COLO668 (cell line): ENCODE data around the gene PTPN4.
"Not testable (repeated sequence)": the region's sequence is repeated elsewhere in the genome, so short reads cannot be mapped to it uniquely, and the experiment has no call there.

Source experiments
- DNase-seq: peaks from one replicate; lab custom pipeline; 2025; ENCODE audit not compliant: unreplicated experiment; lab: John Stamatoyannopoulos, UW

The PTPN4 gene

GRCh38 chr2:120013597-120014223 lies 254.0 kb downstream of the PTPN4 start:
- peak; percentile 67 for DNase-seq

GRCh38 chr2:120014226-120014980 lies 254.7 kb downstream of the PTPN4 start:
- DNase-seq: no peak

GRCh38 chr2:120016800-120017199 lies 257.1 kb downstream of the PTPN4 start:
- no peak for DNase-seq

- no peak for DNase-seq
Measured at GRCh38 chr2:120017201-120017600, 257.5 kb downstream of the PTPN4 start.

GRCh38 chr2:120018549-120018948 lies 258.8 kb downstream of the PTPN4 start:
- DNase-seq: no peak

- DNase-seq: no peak
Measured at GRCh38 chr2:120020554-120020953, 260.8 kb downstream of the PTPN4 start.

- DNase-seq: not testable (repeated sequence)
Measured at GRCh38 chr2:120022505-120022904, 262.8 kb downstream of the PTPN4 start.

- no peak for DNase-seq
Measured at GRCh38 chr2:120026890-120027289, 267.2 kb downstream of the PTPN4 start.

GRCh38 chr2:120028795-120029194 lies 269.1 kb downstream of the PTPN4 start:
- no peak for DNase-seq

- DNase-seq: no peak
Measured at GRCh38 chr2:120029672-120030640, 270.2 kb downstream of the PTPN4 start.

- DNase-seq: no peak
Measured at GRCh38 chr2:120032297-120032696, 272.6 kb downstream of the PTPN4 start.
